ENCODE measurements around the gene ATP6V0D1.

Gene ATP6V0D1

DNA sequence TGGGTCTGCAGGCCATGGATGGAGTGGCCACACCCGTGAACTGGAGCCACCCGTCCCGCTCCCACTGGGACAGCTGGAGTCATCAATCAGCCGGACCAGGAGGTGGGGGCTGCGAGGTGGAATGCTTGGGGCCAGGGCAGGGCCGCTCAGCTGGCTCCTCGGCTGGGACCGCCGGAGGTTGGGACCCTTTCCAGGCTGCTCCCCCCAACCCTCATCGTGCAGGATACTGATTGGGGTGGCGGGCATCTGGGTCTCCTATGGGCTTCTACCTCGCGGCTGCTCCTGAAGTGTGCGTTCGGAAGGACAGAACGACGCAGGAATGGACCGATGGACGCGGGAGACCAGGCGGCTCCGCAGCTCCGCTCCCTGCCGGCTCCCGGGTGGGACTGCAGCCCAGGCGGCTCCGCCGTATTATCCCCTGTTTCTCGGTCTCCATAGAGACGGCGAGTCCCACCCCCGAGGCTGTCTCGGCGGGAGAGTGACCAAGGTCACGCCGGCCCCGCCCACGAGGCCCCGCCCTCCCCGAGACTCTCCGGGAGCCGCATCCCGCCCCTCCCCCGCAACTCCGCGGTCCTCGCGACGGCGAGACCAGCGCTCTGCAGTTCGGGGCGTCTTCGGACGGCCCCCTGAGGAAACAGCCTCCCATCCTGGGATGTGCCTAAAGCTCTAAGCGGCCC lies 87.7 kb downstream of the ATP6V0D1 start, which contains the start of gene TPPP3:
Gene TPPP3 (minus strand): TSS at position 388 of the 677 bp plus-strand sequence. CDS start 2,387 bp downstream, outside the sequence.
- peak; percentile 37 to 43 for DNase-seq (ENCODE audit: low read depth in 2 of 2)

DNA sequence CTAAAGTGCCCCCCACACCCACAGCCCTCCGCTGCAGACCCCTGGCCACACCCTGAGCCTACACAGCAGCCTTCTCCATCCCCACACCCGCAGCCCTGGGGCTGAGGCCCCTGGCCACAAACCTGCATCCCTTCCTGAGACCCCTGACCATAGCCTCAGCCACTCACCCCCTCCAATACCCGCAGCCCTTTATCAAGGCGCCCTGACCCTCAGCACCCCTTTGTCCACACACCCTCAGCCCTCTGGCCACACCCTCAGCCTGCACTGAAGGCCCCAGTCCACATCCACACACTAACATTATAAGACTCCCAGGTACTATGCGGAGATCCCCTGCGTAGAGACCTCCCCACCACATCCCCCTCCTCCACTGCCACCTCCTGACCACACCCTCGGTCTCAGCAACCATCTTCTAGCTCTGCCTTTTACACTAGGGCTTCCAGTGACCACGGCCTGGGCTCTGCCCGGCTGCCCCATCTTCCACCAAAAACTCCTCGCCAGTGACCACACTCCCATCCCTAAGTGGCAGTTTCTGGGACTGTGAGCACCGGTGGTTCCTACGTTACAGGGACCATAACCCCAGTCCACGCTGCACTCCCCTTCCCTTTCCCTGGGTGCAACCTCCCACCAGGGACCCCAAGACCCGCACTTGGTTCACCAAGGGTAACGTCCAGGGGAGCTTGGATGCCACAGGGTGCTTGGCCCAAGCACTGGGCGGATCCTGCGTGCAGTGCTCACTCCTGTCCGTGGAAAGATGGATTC lies 88.5 kb downstream of the ATP6V0D1 start:
- DNase-seq (ENCODE audit: low read depth in 2 of 2): no peak

DNA sequence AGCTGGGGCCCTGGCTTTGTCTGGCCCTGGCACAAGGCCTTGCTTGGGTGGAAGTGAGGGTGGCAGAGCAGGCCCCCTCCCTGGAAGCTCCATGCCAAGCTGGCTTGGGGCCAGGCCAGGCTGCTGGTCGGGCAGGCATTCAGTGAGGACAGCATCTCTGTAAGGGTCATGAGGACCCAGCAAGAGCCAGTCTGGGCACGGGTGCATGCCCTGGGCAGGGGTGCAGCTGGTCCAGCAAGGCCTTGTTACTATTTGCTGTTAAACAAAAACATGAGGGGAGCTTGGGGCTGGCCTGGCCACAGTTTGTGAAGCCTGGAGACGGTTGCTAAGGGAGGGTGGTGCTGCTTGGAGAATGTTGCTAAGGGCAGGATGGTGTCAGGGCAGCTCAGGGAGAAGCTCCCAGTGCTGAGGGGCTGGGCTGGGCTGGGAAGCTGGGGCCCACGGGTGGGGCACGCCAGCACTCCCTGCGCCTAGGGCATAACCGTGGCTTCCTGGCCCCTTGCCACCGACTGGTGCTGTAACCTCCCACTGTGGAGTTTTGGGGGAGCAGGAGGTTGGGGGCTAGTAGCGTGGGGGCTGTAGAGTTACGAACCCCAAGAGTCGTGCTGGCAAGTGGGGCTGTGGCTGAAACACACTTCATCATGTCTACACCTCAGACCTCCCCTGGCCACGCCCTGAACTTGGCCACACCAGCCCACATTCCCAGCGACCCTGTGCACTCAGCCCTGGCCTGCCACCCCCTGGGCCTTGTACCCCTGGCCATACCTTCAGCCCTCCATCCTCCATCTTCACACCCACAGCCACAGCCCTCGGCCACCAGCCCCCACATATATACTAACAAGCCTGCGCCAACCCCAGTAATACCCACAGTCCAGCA lies 89.3 kb downstream of the ATP6V0D1 start:
- DNase-seq (ENCODE audit: low read depth in 2 of 2): no peak

DNA sequence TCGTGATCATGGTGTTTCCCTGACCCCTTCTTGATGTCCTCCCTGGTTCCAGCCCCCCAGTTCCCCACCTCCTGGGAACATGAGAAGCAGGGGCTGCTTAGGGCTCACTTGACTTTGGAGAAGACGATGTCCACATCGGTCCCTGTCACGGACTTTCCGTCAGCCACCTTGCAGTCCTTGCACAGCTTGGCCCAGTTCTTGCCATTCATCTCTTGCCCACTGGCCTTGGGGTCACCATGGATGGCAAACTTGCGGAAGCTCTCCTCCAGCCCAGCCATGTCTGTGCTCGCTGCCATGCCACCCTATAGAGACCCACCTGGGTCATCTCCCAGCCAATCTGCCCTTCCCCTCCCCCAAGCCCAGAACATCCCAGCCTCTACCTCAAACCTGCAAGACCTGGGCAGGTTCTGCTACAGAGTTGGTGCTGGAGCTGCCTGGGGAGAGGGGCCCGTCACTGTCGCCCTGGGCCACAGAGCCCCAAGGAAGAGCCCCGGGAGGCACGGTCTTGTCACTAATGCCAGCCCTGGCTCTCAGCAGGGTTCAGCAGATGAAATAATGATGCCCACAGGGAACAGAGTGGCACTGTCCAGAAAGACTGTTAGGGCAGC lies 90.0 kb downstream of the ATP6V0D1 start:
- no peak for DNase-seq (ENCODE audit: low read depth in 2 of 2)

DNA sequence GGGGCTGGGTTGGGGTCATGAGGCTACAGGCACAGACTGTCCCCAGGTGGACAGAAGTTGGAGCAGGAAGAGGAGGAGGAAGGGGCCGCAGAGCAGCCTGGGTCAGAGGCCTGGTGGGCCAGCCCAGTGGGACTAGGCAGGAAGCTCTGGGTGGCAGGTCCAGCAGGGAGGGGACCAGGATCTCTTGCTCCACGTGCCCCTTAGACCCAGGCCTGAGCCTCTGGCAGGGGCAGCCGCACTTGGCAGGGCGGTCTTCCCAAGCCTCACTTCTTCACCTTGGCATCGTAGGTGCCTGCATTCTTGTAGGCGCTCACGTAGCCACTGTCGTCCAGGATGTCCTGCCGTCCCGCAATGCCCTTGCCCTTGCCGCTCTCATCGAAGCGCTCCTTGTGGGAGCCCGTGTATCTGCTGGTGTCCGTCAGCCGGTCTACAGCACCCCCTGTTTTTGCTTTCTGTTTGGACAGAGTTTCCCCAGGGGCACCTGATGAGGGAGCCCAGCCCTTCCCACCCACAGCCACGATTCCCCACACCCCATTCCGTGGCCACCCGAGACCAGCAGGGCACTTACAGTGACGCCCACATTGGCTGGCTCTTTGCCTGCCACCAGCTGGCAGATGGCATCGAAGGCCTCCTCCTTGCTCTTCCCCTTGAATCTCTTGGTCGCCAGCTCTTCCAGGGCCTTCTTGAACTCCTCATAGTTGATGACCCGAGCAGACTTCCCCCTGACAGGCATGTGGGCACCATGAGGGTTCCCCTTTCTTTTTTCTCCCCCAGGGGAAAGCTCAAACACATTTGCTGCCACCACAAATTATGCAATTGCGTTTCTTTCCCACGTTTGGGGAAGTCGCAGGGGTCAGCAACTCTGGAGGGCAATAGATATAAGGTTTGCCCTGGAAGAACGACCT lies 90.8 kb downstream of the ATP6V0D1 start:
- DNase-seq (ENCODE audit: low read depth in 2 of 2): no peak

DNA sequence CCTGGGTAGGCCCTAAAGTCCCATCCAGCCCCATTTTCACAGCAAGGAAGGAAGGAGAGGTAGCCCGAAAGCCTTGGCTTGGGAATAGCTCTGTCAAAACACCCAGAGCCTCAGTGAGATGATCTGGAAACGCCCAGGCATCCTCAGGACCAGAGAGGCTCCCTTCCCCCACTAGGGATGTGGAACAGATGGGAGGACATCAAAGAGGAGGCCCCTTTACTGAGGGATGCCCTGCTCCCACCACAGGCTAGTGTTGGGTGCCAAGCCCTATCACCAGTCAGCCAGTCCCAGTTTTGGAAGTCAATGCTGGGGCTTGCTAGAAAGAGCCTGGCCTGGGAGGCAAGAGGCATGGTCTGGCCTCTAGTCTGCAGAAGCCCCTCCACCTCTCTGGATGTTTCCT lies 92.4 kb downstream of the ATP6V0D1 start:
- DNase-seq (ENCODE audit: low read depth in 2 of 2): no peak

DNA sequence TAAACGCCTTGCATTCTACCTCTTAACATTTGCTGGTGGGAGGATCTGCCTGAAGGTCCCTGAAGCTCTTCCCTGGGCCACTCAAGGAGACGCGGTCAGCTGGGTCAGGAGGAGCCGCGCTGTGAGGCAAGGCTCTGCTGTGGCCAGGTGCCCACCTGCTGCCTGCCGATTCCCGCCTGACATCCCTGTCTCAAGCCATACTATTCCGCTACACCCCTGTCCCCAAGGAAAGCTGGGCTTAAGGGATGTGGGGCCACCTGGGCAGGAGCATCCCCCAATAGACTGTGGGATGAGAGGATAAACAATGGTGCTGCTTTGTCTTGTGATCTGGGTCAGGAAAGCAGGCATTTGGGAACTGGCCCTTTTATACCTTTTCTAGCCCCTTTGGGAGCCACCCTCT lies 92.8 kb downstream of the ATP6V0D1 start:
- no peak for DNase-seq (ENCODE audit: low read depth in 2 of 2)

Measured in stimulated activated CD8-positive, alpha-beta memory T cell treated with anti-CD3 and anti-CD28 coated beads, Interleukin-2, amount 100 ng/mL, for 48 hours (primary cell).